SK-N-SH (cell line): ENCODE results near the gene KLHL42. TPM values are rescaled to one million over a fixed set of nuclear protein-coding genes. Genes with fewer than 3 reads are reported as not detected.

Experiments
- CTCF ChIA-PET: fragments of 300-600, 350-600 bp; formaldehyde crosslinking; extraction: SDS; loops from one replicate; lab custom pipeline; 2021; lab: Yijun Ruan, JAX
- POLR2A ChIA-PET: fragments of 350-600 bp; sonication (Branson Sonifier 250); formaldehyde crosslinking; extraction: SDS; loops from one replicate; lab custom pipeline; 2020; ENCODE audit warnings: antibody characterized with exemption, inconsistent platforms; lab: Yijun Ruan, JAX
- DNase-seq: peaks from one replicate; pipeline ENCODE4 v3.0.0; 2012
- H2AFZ ChIP-seq: fragments of 200-600 bp; sonication (generic); 2 replicates; pipeline ENCODE4 v1.8.1; 2016; ENCODE audit warnings: antibody characterized with exemption, mild to moderate bottlenecking, low read depth
- H3F3A ChIP-seq: fragments of 200-600 bp; sonication (generic); replicated peaks from 2 replicates; pipeline ENCODE3; 2016; ENCODE audit warnings: antibody characterized with exemption, mild to moderate bottlenecking; ENCODE audit not compliant: insufficient read depth
- H3K27ac ChIP-seq, 2 experiments: fragments of 200-500 bp in 1 of 2; fragments of 200-600 bp in 1 of 2; sonication (Bioruptor generic) in 1 of 2; sonication (generic), shearing (Covaris generic) in 1 of 2; 2 replicates each; pipeline versions ENCODE4 v1.5.1 to v1.6.1; 2014 to 2016; ENCODE audit warnings: low read depth in 2 of 2, inconsistent platforms in 1 of 2, low read length in 1 of 2, mild to moderate bottlenecking in 1 of 2, mixed read lengths in 1 of 2
- H3K27me3 ChIP-seq: fragments of 200-600 bp; sonication (generic), shearing (Covaris generic); 2 replicates; pipeline ENCODE4 v1.6.1; 2016; ENCODE audit warnings: mixed run types; ENCODE audit not compliant: insufficient read depth
- H3K36me3 ChIP-seq, 2 experiments: fragments of 200-500 bp in 1 of 2; fragments of 200-600 bp in 1 of 2; sonication (Bioruptor generic) in 1 of 2; sonication (generic) in 1 of 2; replicated peaks in 1 of 2; 2 replicates each; pipeline versions ENCODE3 to v1.5.1; 2014 to 2016; ENCODE audit warnings: low read length in 1 of 2, mild to moderate bottlenecking in 1 of 2; ENCODE audit not compliant: insufficient read depth in 2 of 2, control insufficient read depth in 1 of 2
- H3K4me1 ChIP-seq, 2 experiments: fragments of 200-500 bp in 1 of 2; fragments of 200-600 bp in 1 of 2; sonication (Bioruptor generic) in 1 of 2; sonication (generic), shearing (Covaris generic) in 1 of 2; 2 replicates each; pipeline versions ENCODE4 v1.5.1 to v1.6.1; 2014 to 2016; ENCODE audit warnings: low read depth in 1 of 2, low read length in 1 of 2, mixed run types in 1 of 2; ENCODE audit not compliant: insufficient read depth in 2 of 2, control insufficient read depth in 1 of 2
- H3K4me2 ChIP-seq: fragments of 200-600 bp; sonication (generic), shearing (Covaris generic); 2 replicates; pipeline ENCODE4 v1.6.1; 2017; ENCODE audit warnings: mixed run types
- H3K4me3 ChIP-seq, 2 experiments: fragments of 200-500 bp in 1 of 2; fragments of 200-600 bp in 1 of 2; sonication (Bioruptor generic) in 1 of 2; sonication (generic), shearing (Covaris generic) in 1 of 2; 2 replicates each; pipeline versions ENCODE4 v1.5.1 to v1.8.1; 2014 to 2016; ENCODE audit warnings: low read depth in 2 of 2, inconsistent platforms in 1 of 2, low read length in 1 of 2, mild to moderate bottlenecking in 1 of 2, mixed read lengths in 1 of 2, moderate library complexity in 1 of 2
- H3K79me2 ChIP-seq: fragments of 200-600 bp; sonication (generic); 2 replicates; pipeline ENCODE4 v1.8.1; 2017; ENCODE audit warnings: mild to moderate bottlenecking; ENCODE audit not compliant: insufficient read depth
- H3K9ac ChIP-seq: fragments of 200-600 bp; sonication (generic); 2 replicates; pipeline ENCODE4 v1.6.1; 2017; ENCODE audit warnings: mixed run types
- H3K9me2 ChIP-seq: fragments of 200-600 bp; sonication (generic); 2 replicates; pipeline ENCODE4 v1.6.1; 2017; ENCODE audit warnings: mixed run types
- H3K9me3 ChIP-seq: fragments of 200-600 bp; sonication (generic); 2 replicates; pipeline ENCODE4 v1.6.1; 2017; ENCODE audit warnings: mixed run types, mild to moderate bottlenecking, moderate library complexity
- H4K20me1 ChIP-seq: fragments of 200-600 bp; sonication (generic); 2 replicates; pipeline ENCODE4 v1.6.1; 2017; ENCODE audit warnings: mild to moderate bottlenecking, mixed run types; ENCODE audit not compliant: insufficient read depth
- CHD2 ChIP-seq: fragments of 150-350 bp; IDR thresholded peaks from 2 replicates; pipeline ENCODE4 v1.6.1; 2018; ENCODE audit warnings: low read length; ENCODE audit not compliant: partially characterized antibody
- CTCF ChIP-seq: fragments of 200-600 bp; sonication (generic); IDR thresholded peaks from 2 replicates; pipeline ENCODE4 v1.6.1; 2017; ENCODE audit warnings: antibody characterized with exemption, mild to moderate bottlenecking, moderate library complexity
- FOXJ3 ChIP-seq: sonication (generic); formaldehyde crosslinking; IDR thresholded peaks from 2 replicates; pipeline ENCODE4 v1.5.1; 2020; ENCODE audit warnings: mild to moderate bottlenecking, missing genetic modification reagents
- GATA2 ChIP-seq: sonication (generic); formaldehyde crosslinking; IDR thresholded peaks from 2 replicates; pipeline ENCODE4 v1.5.0; 2020; ENCODE audit warnings: mild to moderate bottlenecking, missing genetic modification reagents
- IRF3 ChIP-seq: fragments of 150-350 bp; IDR thresholded peaks from 2 replicates; pipeline ENCODE4 v1.6.1; 2016; ENCODE audit warnings: mild to moderate bottlenecking, low read depth, low read length
- JUND ChIP-seq: IDR thresholded peaks from 2 replicates; pipeline ENCODE4 v1.4.0; 2012
- MXI1 ChIP-seq: IDR thresholded peaks from 2 replicates; pipeline ENCODE4 v1.6.1; 2012; ENCODE audit warnings: mild to moderate bottlenecking, low read depth, low read length, improper control_type of control experiment
- POLR2AphosphoS5 ChIP-seq: IDR thresholded peaks from 2 replicates; pipeline ENCODE4 v1.6.1; 2012; ENCODE audit warnings: low read depth, low read length
- RAD21 ChIP-seq: IDR thresholded peaks from 2 replicates; pipeline ENCODE4 v1.6.1; 2012; ENCODE audit warnings: mild to moderate bottlenecking, low read length
- RCOR1 ChIP-seq: fragments of 150-350 bp; IDR thresholded peaks from 2 replicates; pipeline ENCODE4 v1.6.1; 2017; ENCODE audit warnings: antibody characterized with exemption, low read length
- RFX5 ChIP-seq: IDR thresholded peaks from 2 replicates; pipeline ENCODE4 v1.6.1; 2012; ENCODE audit warnings: mild to moderate bottlenecking, improper control_type of control experiment, low read length
- SIN3A ChIP-seq: IDR thresholded peaks from 2 replicates; pipeline ENCODE4 v1.6.1; 2012; ENCODE audit warnings: low read depth, mild to moderate bottlenecking, low read length, moderate library complexity, borderline replicate concordance
- TAF1 ChIP-seq: IDR thresholded peaks from 2 replicates; pipeline ENCODE4 v1.6.1; 2012; ENCODE audit warnings: low read depth, mild to moderate bottlenecking, low read length, moderate library complexity, borderline replicate concordance
- TCF12 ChIP-seq: IDR thresholded peaks from 2 replicates; pipeline ENCODE4 v1.4.0; 2012
- TEAD4 ChIP-seq: IDR thresholded peaks from 2 replicates; pipeline ENCODE4 v1.4.0; 2012; ENCODE audit warnings: mild to moderate bottlenecking, borderline replicate concordance; ENCODE audit not compliant: insufficient read depth
- YY1 ChIP-seq: IDR thresholded peaks from 2 replicates; pipeline ENCODE4 v1.4.0; 2012; ENCODE audit warnings: low read depth, mild to moderate bottlenecking
- polyA plus RNA-seq, 3 experiments: library from polyadenylated mRNA; depleted of rRNA; stranded (reverse); fragments of >200 nt; gene quantifications; 2 replicates each; pipeline ENCODE4 v1.2.3, GENCODE V29; 2012
- TF ChIP-seq, protein P1 (sequence below): IDR thresholded peaks from 2 replicates; pipeline ENCODE4; 2012
- TF ChIP-seq, protein P2 (sequence below): fragments of 150-350 bp; IDR thresholded peaks from 2 replicates; pipeline ENCODE4 v1.6.1; 2017; ENCODE audit warnings: antibody characterized with exemption, low read length, low read depth, borderline replicate concordance
- TF ChIP-seq, protein P3 (sequence below): IDR thresholded peaks from 2 replicates; pipeline ENCODE4 v1.4.0; 2012; ENCODE audit warnings: low read depth

KLHL42 gene
- polyA plus RNA-seq, 1 of the 3 experiments (the other 2 are of a cell fraction), result 11.7 TPM

DNA sequence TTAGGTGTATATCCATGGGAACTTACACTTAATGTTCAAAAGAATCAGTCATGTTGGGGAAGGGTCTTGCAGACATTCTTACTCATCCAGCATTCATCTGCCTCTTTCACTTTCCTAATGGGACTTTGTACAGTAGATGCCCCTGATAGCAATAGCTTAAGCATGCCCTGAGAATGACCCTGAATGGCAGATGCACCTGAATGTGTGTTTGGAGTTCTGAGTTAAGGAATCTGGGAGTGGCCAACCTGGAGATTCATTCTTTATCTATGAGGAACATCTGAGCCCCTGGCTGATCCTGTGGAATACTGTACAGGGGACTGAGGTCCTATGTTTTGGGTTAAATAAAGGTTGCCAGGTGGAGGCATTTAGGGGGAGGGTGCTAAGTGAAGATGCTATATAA lies 71.3 kb downstream of the KLHL42 start:
- no peaks in the 10 kb centered on the region for H3K27me3 ChIP-seq
- DNase-seq, result no peak
- no peak overlapping the region for H3K27ac ChIP-seq
- no peak overlapping the region for H3K9ac ChIP-seq
- H3K36me3 ChIP-seq, result no peaks in the 10 kb centered on the region
- no peaks in the 10 kb centered on the region for H3K79me2 ChIP-seq
- ChIA-PET POLR2A (no interaction called here), CTCF (interaction anchor here (0.7 kb wide), 1 partner anchor 30 kb away, joined by 4 read pairs; no protein-coding TSS in a partner anchor)
- H3K9me2 ChIP-seq, result no peaks in the 10 kb centered on the region
- no peak overlapping the region for H2AFZ ChIP-seq
- H4K20me1 ChIP-seq, result no peaks in the 10 kb centered on the region
- TF ChIP-seq, protein P1, sequence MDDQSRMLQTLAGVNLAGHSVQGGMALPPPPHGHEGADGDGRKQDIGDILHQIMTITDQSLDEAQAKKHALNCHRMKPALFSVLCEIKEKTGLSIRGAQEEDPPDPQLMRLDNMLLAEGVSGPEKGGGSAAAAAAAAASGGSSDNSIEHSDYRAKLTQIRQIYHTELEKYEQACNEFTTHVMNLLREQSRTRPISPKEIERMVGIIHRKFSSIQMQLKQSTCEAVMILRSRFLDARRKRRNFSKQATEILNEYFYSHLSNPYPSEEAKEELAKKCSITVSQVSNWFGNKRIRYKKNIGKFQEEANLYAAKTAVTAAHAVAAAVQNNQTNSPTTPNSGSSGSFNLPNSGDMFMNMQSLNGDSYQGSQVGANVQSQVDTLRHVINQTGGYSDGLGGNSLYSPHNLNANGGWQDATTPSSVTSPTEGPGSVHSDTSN, result no peak
- TF ChIP-seq, protein P2, sequence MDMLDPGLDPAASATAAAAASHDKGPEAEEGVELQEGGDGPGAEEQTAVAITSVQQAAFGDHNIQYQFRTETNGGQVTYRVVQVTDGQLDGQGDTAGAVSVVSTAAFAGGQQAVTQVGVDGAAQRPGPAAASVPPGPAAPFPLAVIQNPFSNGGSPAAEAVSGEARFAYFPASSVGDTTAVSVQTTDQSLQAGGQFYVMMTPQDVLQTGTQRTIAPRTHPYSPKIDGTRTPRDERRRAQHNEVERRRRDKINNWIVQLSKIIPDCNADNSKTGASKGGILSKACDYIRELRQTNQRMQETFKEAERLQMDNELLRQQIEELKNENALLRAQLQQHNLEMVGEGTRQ, result no peak
- TF ChIP-seq CTCF (no peak), RCOR1 (no peak), JUND (no peak), FOXJ3 (CRISPR knock-in tag) (no peak), SIN3A (no peak), IRF3 (no peak), TAF1 (no peak), TCF12 (no peak), GATA2 (no peak)
- no peaks in the 10 kb centered on the region for H3K9me3 ChIP-seq
- H3K4me3 ChIP-seq, result no peak overlapping the region
- H3K4me1 ChIP-seq, result no peaks in the 10 kb centered on the region
- no peaks in the 10 kb centered on the region for H3F3A ChIP-seq
- H3K4me2 ChIP-seq, result no peak overlapping the region

- H3K9ac ChIP-seq, result no peak overlapping the region
- no peak overlapping the region for H3K27ac ChIP-seq
- H3K4me3 ChIP-seq, result no peak overlapping the region
- ChIA-PET CTCF (interaction anchor here (0.6 kb wide), 1 partner anchor 117 kb away, joined by 3 read pairs; no protein-coding TSS in a partner anchor), POLR2A (no interaction called here)
- H3K4me1 ChIP-seq, result no peaks in the 10 kb centered on the region
- no peaks in the 10 kb centered on the region for H3K27me3 ChIP-seq
- H3K79me2 ChIP-seq, result no peaks in the 10 kb centered on the region
- no peaks in the 10 kb centered on the region for H3K36me3 ChIP-seq
- no peak for DNase-seq
- H2AFZ ChIP-seq, result no peak overlapping the region
- H3K9me3 ChIP-seq, result no peaks in the 10 kb centered on the region
- H3K9me2 ChIP-seq, result no peaks in the 10 kb centered on the region
- no peaks in the 10 kb centered on the region for H4K20me1 ChIP-seq
- H3K4me2 ChIP-seq, result no peak overlapping the region
- H3F3A ChIP-seq, result no peaks in the 10 kb centered on the region
- TF ChIP-seq RFX5 (no peak), JUND (no peak), IRF3 (no peak), GATA2 (no peak), RAD21 (no peak), POLR2AphosphoS5 (no peak), MXI1 (no peak), TAF1 (no peak), CHD2 (no peak), FOXJ3 (CRISPR knock-in tag) (no peak), TEAD4 (no peak), YY1 (no peak)
- TF ChIP-seq, protein P3, sequence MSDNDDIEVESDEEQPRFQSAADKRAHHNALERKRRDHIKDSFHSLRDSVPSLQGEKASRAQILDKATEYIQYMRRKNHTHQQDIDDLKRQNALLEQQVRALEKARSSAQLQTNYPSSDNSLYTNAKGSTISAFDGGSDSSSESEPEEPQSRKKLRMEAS, result no peak
These were observed 72.1 kb downstream of the KLHL42 start for GRCh38 chr12:27852117-27852516.
